NCI-H510A (cell line): ENCODE data around the gene C16orf95.
"Not testable (repeated sequence)": the region's sequence is repeated elsewhere in the genome, so short reads cannot be mapped to it uniquely, and the experiment has no call there.

Experiments used
- DNase-seq: peaks from one replicate; lab custom pipeline; 2025; lab: John Stamatoyannopoulos, UW

C16orf95 gene

DNA sequence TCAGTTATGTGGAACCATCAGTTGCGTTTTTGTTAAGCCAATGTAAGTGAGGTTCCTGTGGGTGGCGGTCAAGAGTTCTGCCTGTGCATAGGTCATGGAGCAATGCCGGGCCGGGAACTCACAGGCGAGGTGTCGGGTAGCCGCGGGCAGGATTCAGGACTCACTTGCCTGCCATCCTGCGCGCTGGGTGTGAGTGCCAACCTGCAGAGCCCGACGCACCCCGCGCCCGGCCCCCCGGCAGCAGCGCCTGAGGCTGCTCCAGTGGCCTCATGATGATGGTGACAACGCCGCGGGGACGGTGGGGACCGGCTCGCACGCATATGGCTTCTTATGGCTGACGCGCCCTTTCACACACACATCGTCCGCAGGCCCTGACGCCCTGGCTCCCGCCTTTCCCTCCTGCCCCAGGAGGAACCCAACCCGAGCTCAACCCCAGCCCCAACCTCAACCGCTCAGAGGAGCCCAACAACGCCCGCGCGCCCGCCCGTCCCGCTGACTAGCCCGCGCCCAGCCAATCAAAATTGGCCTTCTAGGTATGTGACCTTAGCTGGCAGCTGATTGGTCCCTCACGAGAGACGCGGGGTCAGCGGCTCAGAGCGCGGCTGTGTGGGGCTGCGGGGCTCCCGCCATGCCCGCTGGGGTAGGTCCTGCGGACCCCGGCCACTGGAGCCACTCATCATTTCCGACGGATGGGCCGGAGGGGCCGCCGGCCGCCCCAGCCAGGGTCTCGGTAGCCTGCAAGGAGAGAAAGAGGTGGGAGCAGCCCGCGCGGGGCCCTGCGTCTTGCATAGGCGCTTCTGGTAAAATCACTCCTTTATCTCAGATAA lies at the start of gene C16orf95:
TSS of gene C16orf95 (minus strand) at position 470 of the 827 bp plus-strand sequence. CDS start at position 320, 150 bp downstream.
- DNase-seq, result peak; percentile 82

GRCh38 chr16:87366930-87367329 lies 49.7 kb upstream of the C16orf95 start:
- DNase-seq, result no peak

DNA sequence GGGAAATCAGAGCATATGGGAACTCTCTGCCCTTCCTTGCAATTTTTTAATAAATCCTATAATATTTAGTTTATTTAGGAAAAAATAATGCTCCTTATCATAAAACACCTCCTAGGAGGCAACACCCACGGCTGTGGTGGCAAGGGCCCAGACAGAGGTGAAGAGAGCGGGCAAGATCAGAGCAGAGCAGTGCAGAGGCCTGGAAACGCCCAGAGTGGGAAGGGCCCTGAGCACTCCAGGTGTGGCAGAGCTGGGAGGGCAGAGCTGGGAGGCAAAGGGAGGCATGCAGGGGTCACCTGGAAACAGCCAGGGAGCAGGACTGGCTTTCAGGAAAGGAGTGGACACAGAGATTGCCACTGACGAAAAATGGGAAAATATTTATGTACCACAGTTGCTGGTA lies 49.1 kb upstream of the C16orf95 start:
- DNase-seq, result no peak

GRCh38 chr16:87365021-87365713 lies 48.0 kb upstream of the C16orf95 start:
- no peak for DNase-seq

- DNase-seq, result no peak
These were observed 46.7 kb upstream of the C16orf95 start for GRCh38 chr16:87363771-87364455.

DNA sequence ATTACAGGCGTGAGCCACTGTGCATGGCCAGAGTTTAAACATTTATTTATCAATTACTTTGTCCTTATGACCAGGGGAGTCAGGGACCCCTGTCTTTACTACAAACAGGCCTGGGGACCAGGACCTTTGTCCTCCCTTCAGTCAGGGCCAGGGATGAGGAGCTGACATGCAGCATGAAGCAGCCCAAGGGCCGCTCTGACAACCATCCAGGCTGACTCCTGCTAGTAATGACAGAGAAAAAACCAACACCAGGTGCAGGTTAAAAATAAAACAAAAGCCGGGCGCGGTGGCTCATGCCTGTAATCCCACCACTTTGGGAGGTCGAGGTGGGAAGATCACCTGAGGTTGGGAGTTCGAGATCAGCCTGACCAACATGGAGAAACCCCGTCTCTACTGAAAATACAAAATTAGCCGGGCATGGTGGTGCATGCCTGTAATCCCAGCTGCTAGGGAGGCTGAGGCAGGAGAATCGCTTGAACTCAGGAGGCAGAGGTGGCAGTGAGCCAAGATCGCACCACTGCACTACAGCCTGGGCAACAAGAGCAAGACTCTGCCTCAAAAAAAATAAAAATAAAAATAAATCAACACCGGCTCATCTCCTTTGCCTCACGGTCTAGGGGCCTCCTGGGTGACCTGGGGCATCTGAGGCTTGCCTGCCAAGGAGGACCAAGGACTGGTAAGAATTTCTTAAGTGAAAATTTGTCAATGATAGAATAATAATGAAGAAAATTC lies 45.8 kb upstream of the C16orf95 start:
- DNase-seq, result not testable (repeated sequence)

- no peak for DNase-seq
These were observed 44.9 kb upstream of the C16orf95 start for GRCh38 chr16:87361916-87362619.

GRCh38 chr16:87360862-87361610 lies 43.8 kb upstream of the C16orf95 start:
- DNase-seq, result no peak

- no peak for DNase-seq
These were observed 41.9 kb upstream of the C16orf95 start for GRCh38 chr16:87359121-87359520.

DNA sequence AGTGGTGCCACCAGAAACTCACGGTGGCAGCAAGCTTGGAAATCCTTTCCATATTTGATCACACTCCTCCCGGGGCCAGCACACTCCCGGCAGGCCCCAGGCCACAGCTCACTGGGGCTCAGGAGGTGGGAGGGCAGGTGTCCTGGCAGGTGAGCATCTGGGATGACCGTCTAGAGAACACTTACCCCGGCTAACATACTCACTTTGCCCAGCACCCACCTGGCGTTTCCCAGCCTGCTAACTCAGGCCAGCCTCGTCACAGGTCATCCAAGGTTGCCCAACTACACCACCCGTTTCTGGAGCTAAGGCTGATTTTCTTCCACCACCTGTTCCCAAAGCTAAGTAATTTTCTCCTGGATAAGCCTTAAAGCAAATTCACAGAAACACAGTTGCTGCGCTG lies 41.5 kb upstream of the C16orf95 start:
- DNase-seq, result no peak

GRCh38 chr16:87358250-87358649 lies 41.1 kb upstream of the C16orf95 start:
- DNase-seq, result no peak

DNA sequence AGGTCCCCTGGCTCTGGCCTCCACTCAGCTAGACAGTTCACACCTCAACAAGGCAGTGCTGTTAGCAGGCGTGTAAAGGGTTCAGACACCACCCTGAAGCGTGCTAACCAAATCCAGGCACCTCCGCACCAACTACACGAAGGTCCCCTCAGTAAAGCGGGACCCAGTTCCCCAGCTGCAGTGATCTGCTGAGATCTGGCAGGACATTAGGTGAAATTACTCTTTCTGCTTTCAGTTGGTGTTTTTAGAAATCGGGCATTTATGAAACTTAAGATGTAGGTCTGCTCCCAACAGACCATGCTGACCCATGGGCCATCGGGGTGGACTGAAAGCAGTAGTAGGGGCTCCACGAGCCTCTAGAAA lies 39.3 kb upstream of the C16orf95 start:
- DNase-seq, result no peak

GRCh38 chr16:87353613-87354012 lies 36.4 kb upstream of the C16orf95 start:
- no peak for DNase-seq

GRCh38 chr16:87352818-87353217 lies 35.6 kb upstream of the C16orf95 start:
- DNase-seq, result no peak

- DNase-seq, result no peak
These were observed 34.1 kb upstream of the C16orf95 start for GRCh38 chr16:87351320-87351698.

GRCh38 chr16:87350681-87351319 lies 33.6 kb upstream of the C16orf95 start:
- DNase-seq, result no peak

- DNase-seq, result no peak
These were observed 32.8 kb upstream of the C16orf95 start for GRCh38 chr16:87350031-87350430.

DNA sequence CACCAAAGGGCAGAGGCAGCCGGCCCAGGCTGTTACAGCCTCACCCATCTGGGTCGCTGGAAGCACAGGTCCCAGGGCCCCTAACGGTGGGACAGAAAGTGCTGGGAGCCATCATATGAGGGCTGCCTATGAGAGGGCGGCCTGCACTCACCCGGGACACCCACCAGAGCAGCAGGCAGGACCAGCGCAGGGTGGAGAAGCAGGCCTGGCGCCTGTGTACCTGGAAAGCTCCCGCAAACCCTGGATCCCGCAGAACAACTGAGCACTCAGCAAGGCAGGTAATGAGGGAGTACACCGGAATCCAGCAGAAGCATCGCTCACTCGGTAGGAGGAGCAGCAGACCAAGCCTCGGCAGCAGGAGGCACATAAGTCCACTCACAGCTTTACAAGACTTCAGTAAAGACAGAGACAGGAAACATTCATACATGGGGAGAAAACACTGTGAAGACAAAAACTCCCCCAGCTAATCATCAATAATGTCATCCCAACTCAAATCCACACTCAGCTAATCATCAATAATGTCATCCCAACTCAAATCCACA lies 31.5 kb upstream of the C16orf95 start:
- no peak for DNase-seq

GRCh38 chr16:87347932-87348615 lies 30.9 kb upstream of the C16orf95 start:
- no peak for DNase-seq
